ENCODE results near the gene ZNF428.

ZNF428 gene, protein sequence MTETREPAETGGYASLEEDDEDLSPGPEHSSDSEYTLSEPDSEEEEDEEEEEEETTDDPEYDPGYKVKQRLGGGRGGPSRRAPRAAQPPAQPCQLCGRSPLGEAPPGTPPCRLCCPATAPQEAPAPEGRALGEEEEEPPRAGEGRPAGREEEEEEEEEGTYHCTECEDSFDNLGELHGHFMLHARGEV

GRCh38 chr19:43619262-43620060 is at the start of gene ZNF428:
ZNF428 (minus strand) TSS chr19:43619629; CDS start chr19:43614304, 5,325 bp downstream.
- Histone ChIP-seq H3K4me3 (ENCODE audit: low read depth, low read length) (peak within 1 kb of the TSS; percentile 79), H3K27me3 (replicated peaks) (no peaks in the 10 kb centered on the region), H3K36me3 (replicated peaks) (no peaks in the 10 kb centered on the region), H3K27ac (peak within 1 kb of the TSS; percentile 90)
- peak; percentile 1 for TF ChIP-seq CTCF (IDR thresholded peaks at IDR 0.05; ENCODE audit: low read depth, low read length, missing control alignments)
- DNase-seq: peak; percentile 84
- in situ Hi-C loops (cut with HindIII; ENCODE audit: low pct_ligation_motif_present, low sequenced_read_pairs): no loop called here

DNA sequence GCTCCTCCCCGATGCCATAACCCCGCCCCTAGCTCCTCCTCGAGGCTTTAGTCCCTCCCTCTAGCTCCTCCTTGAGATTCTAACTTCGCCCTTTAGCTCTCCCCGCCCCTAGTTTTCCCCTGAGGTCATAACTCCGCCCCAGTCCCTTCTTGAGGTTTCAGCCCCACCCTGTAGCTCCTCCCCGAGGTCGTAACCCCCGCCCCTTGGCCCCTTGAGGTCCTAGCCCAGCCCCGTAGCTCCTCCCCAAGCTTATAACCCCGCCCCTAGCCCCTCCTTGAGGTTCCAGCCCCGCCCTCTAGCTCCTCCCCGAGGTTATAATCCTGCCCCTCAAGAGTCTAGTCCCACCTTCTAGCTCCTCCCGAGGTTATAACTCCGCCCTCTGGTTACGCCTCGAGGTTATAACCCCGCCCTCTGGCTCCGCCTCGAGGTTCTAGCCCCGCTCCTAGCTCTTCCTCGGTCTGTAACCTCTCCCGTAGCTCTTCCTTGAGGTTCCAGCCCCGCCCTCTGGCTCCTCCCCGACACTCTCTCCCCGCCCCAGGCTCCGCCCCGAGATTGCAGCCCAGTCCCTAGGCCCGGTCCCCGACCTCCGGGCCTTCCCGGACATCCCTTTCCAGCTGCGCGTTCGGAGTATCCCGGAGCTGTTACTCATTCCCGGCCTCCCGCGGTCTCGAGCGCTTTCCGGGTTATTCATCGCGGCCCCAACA is 49.1 kb upstream of the ZNF428 start:
- H3K27me3 ChIP-seq (replicated peaks): no peaks in the 10 kb centered on the region
- TF ChIP-seq CTCF (IDR thresholded peaks at IDR 0.05; ENCODE audit: low read depth, low read length, missing control alignments): no peak
- peak; percentile 98 for DNase-seq
- H3K36me3 ChIP-seq (replicated peaks): peaks cover 37% of the 10 kb centered on the region
- in situ Hi-C loops (cut with HindIII; ENCODE audit: low pct_ligation_motif_present, low sequenced_read_pairs): no loop called here
- H3K4me3 ChIP-seq (ENCODE audit: low read depth, low read length): peak overlapping the region; percentile 98
- peak overlapping the region; percentile 87 for H3K27ac ChIP-seq

- peak overlapping the region; percentile 98 for H3K4me3 ChIP-seq (ENCODE audit: low read depth, low read length)
- peak overlapping the region; percentile 41 for H3K27ac ChIP-seq
- no peak for DNase-seq
- no peak for TF ChIP-seq CTCF (IDR thresholded peaks at IDR 0.05; ENCODE audit: low read depth, low read length, missing control alignments)
- H3K27me3 ChIP-seq (replicated peaks): no peaks in the 10 kb centered on the region
- in situ Hi-C loops (cut with HindIII; ENCODE audit: low pct_ligation_motif_present, low sequenced_read_pairs): no loop called here
- peaks cover 43% of the 10 kb centered on the region for H3K36me3 ChIP-seq (replicated peaks)
Measured at GRCh38 chr19:43667876-43668405, 48.5 kb upstream of the ZNF428 start.

- no peak for TF ChIP-seq CTCF (IDR thresholded peaks at IDR 0.05; ENCODE audit: low read depth, low read length, missing control alignments)
- H3K36me3 ChIP-seq (replicated peaks): peaks cover 48% of the 10 kb centered on the region
- peak overlapping the region; percentile 98 for H3K4me3 ChIP-seq (ENCODE audit: low read depth, low read length)
- DNase-seq: no peak
- no peak overlapping the region for H3K27ac ChIP-seq
- H3K27me3 ChIP-seq (replicated peaks): no peaks in the 10 kb centered on the region
- in situ Hi-C loops (cut with HindIII; ENCODE audit: low pct_ligation_motif_present, low sequenced_read_pairs): no loop called here
Measured at GRCh38 chr19:43667126-43667875, 47.9 kb upstream of the ZNF428 start.

- Histone ChIP-seq H3K27me3 (replicated peaks) (no peaks in the 10 kb centered on the region), H3K36me3 (replicated peaks) (peaks cover 79% of the 10 kb centered on the region), H3K4me3 (ENCODE audit: low read depth, low read length) (no peak overlapping the region), H3K27ac (no peak overlapping the region)
- no peak for DNase-seq
- TF ChIP-seq CTCF (IDR thresholded peaks at IDR 0.05; ENCODE audit: low read depth, low read length, missing control alignments): no peak
- in situ Hi-C loops (cut with HindIII; ENCODE audit: low pct_ligation_motif_present, low sequenced_read_pairs): no loop called here
Measured at GRCh38 chr19:43664018-43664417, 44.6 kb upstream of the ZNF428 start.
